Measurements from ENCODE around the gene ZNF428. TPM values are rescaled to one million over a fixed set of nuclear protein-coding genes. Genes with fewer than 3 reads are reported as not detected.
A peak's percentile ranks its signal among the peaks of the same experiment; 100 is the strongest.

ZNF428 gene
- total and polyA plus RNA-seq, 2 of the 4 experiments (the other 2 are of a cell fraction), result 9.9 to 32.3 TPM

DNA sequence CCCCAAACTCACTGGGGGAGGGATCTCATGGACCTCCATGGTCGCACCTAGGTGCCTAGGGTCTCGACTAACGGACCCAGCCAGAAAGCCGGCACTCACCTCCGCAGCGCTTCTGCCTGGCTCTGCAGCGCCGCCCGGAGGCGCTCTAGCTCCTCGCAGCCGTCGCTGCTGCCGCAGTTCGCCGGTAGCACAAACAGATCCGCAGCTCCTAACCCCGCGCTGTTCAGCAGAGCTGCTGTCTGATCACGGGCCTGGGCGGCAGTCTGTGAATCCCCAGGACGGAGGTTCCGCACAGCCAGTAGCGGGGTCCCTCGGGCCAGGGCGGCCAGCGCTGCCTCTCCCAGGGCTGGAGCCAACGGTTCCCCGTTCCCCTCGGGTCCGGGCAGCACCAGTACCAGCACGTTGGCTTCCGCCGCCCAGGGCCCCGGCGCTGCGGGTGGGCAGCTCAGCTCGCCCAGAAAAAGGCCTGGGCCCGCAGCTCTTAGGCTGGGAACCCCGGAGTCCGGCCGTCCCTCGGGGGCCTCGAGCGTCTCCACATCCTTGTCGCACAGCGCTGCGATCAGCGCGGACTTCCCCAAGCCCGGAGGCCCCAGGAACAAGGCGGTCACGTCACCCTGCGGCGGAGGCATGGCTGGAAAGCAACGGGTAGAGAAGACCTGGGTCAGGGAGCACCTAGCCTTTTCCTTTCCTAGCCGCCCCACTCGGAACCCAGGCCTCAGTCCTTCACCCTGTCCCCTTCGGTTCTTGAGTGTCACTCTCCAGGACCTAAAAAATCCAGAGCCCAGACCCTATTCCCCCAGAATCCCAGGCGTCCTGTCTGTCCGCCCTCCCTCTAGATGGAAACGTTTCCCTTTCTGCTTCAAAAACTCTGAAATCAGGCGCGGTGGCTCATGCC, 24.5 kb downstream of the ZNF428 start:
- H3K9ac ChIP-seq (ENCODE audit: low read depth, low read length), result peak overlapping the region; percentile 69
- H3K79me1 ChIP-seq (ENCODE audit: low read depth in 1 of 2, low read length in 2 of 2), result peaks cover 27 to 74% of the 10 kb centered on the region in 2 experiments
- H3K18ac ChIP-seq (ENCODE audit: low read depth, low read length), result no peak overlapping the region
- peak overlapping the region; percentile 86 for H3K4me2 ChIP-seq (ENCODE audit: low read depth, low read length)
- in situ Hi-C loops (cut with MboI; ENCODE audit: low sequenced_read_pairs), result no loop called here
- peak overlapping the region; percentile 80 for H3K56ac ChIP-seq (ENCODE audit: extremely low read depth, insufficient read depth, low read length)
- dilution Hi-C loops (cut with HindIII; ENCODE audit: low sequenced_read_pairs, unreplicated experiment), result no loop called here
- peaks cover 9% of the 10 kb centered on the region for H3K4me1 ChIP-seq (ENCODE audit: control insufficient read depth, insufficient read depth, low read length)
- no peak overlapping the region for H2BK15ac ChIP-seq (ENCODE audit: low read depth, low read length)
- peak overlapping the region; percentile 60 for H3K4ac ChIP-seq (ENCODE audit: low read depth, low read length)
- H2AFZ ChIP-seq (replicated peaks; ENCODE audit: low read length, poor library complexity), result peak overlapping the region; percentile 98
- H3K23ac ChIP-seq (ENCODE audit: low read depth, low read length), result peak overlapping the region; percentile 54
- 0 out of 2 replicates have a peak overlapping the region, but pooled peaks have one; percentile 28 for H4K91ac ChIP-seq (ENCODE audit: insufficient read depth, low read depth, low read length)
- H3K4me3 ChIP-seq (ENCODE audit: insufficient read depth, low read depth, low read length), result peak overlapping the region; percentile 54
- POLR2A ChIA-PET (ENCODE audit: unreplicated experiment), result no interaction called here
- H2BK20ac ChIP-seq (ENCODE audit: low read depth, low read length), result no peak overlapping the region
- peaks cover 42% of the 10 kb centered on the region for H3K36me3 ChIP-seq (ENCODE audit: control insufficient read depth, insufficient read depth, low read length)
- ATAC-seq (ENCODE audit: low read depth), result peak; percentile 33
- peak overlapping the region; percentile 98 for H2AK9ac ChIP-seq (replicated peaks; ENCODE audit: low read depth, low read length, poor library complexity)
- peak overlapping the region; percentile 69 for H2AK5ac ChIP-seq (ENCODE audit: low read depth, low read length)
- no peaks in the 10 kb centered on the region for H3K9me3 ChIP-seq (ENCODE audit: control insufficient read depth, insufficient read depth, low read length)
- peak overlapping the region; percentile 64 for H3K14ac ChIP-seq (replicated peaks; ENCODE audit: low read depth, low read length)
- no TSS peak for BruUV-seq (replicated peaks)
- no peaks in the 10 kb centered on the region for H3K27me3 ChIP-seq (ENCODE audit: control insufficient read depth, insufficient read depth, low read length)
- H4K20me1 ChIP-seq (ENCODE audit: insufficient read depth, low read length), result peaks cover 5% of the 10 kb centered on the region
- no peak overlapping the region for H4K5ac ChIP-seq (ENCODE audit: low read depth, low read length)
- no peak overlapping the region for H2BK120ac ChIP-seq (ENCODE audit: low read depth, low read length)
- H3K27ac ChIP-seq (ENCODE audit: insufficient read depth, low read length), result peak overlapping the region; percentile 56
- no peaks in the 10 kb centered on the region for H3K9me1 ChIP-seq (ENCODE audit: insufficient read depth, low read length)
- intact Hi-C loops (cut with micrococcal nuclease), result loop anchor here (1.0 to 2.0 kb wide), 3 partner anchors 34 to 148 kb away; no protein-coding TSS in a partner anchor
- peak; percentile 69 for DNase-seq
- CTCF ChIA-PET, result interaction anchor here (0.6 to 4.5 kb wide), 7 partner anchors 8 to 163 kb away, joined by 3 to 29 read pairs (median 3); no protein-coding TSS in a partner anchor
- peak overlapping the region; percentile 1 to 41; a peak in 1 of 4 replicates for H4K8ac ChIP-seq (ENCODE audit: low read depth in 2 of 2, low read length in 2 of 2)
- H2BK5ac ChIP-seq (ENCODE audit: low read depth, low read length, poor library complexity, severe bottlenecking), result peak overlapping the region; percentile 47
- 1% methylated on average over 34 of the region's 64 CpGs; no CpG with 5 or more reads in 1 of the 2 experiments for WGBS, 2 experiments (ENCODE audit: extremely low coverage in 2 of 2, insufficient read length in 1 of 2)
- TF ChIP-seq MAFK (IDR thresholded peaks at IDR 0.05; ENCODE audit: low read depth, low read length), result no peak
- peak; percentile 86 for TF ChIP-seq RAD21 (IDR thresholded peaks at IDR 0.05; ENCODE audit: low read length)
- TF ChIP-seq FOS (IDR thresholded peaks at IDR 0.05; ENCODE audit: low read depth, low read length), result no peak
- TF ChIP-seq, protein P1, sequence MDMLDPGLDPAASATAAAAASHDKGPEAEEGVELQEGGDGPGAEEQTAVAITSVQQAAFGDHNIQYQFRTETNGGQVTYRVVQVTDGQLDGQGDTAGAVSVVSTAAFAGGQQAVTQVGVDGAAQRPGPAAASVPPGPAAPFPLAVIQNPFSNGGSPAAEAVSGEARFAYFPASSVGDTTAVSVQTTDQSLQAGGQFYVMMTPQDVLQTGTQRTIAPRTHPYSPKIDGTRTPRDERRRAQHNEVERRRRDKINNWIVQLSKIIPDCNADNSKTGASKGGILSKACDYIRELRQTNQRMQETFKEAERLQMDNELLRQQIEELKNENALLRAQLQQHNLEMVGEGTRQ (IDR thresholded peaks at IDR 0.05; ENCODE audit: low read depth, low read length), result no peak
- TF ChIP-seq, protein P2, sequence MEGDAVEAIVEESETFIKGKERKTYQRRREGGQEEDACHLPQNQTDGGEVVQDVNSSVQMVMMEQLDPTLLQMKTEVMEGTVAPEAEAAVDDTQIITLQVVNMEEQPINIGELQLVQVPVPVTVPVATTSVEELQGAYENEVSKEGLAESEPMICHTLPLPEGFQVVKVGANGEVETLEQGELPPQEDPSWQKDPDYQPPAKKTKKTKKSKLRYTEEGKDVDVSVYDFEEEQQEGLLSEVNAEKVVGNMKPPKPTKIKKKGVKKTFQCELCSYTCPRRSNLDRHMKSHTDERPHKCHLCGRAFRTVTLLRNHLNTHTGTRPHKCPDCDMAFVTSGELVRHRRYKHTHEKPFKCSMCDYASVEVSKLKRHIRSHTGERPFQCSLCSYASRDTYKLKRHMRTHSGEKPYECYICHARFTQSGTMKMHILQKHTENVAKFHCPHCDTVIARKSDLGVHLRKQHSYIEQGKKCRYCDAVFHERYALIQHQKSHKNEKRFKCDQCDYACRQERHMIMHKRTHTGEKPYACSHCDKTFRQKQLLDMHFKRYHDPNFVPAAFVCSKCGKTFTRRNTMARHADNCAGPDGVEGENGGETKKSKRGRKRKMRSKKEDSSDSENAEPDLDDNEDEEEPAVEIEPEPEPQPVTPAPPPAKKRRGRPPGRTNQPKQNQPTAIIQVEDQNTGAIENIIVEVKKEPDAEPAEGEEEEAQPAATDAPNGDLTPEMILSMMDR (conservative IDR thresholded peaks at IDR 0.05; ENCODE audit: low read depth, low read length), result peak; percentile 85
- TF ChIP-seq MXI1 (IDR thresholded peaks at IDR 0.05; ENCODE audit: borderline replicate concordance, low read depth, low read length), result peak; percentile 56; the same call in 1 of the 2 replicates
- TF ChIP-seq SMC3 (IDR thresholded peaks at IDR 0.05; ENCODE audit: low read depth, low read length), result peak; percentile 64
- TF ChIP-seq RFX5 (IDR thresholded peaks at IDR 0.05; ENCODE audit: low read depth, low read length), result no peak
- no peak for TF ChIP-seq NFE2L2 (IDR thresholded peaks at IDR 0.05; ENCODE audit: low read depth, low read length)
- no peak for TF ChIP-seq CEBPB (IDR thresholded peaks at IDR 0.05; ENCODE audit: low read depth, low read length)
- 0 out of 2 replicates have a peak, but pooled peaks have one; percentile 14 for TF ChIP-seq BHLHE40 (IDR thresholded peaks at IDR 0.05; ENCODE audit: low read depth, low read length)
- TF ChIP-seq MAZ (IDR thresholded peaks at IDR 0.05; ENCODE audit: borderline replicate concordance, low read depth, low read length), result no peak
- no peak for TF ChIP-seq RCOR1 (IDR thresholded peaks at IDR 0.05; ENCODE audit: insufficient replicate concordance, low read length)

Data from IMR-90 (cell line).